Gastroesophageal sphincter (tissue), 3 donors: ENCODE results near the gene ITGB2.

Source experiments
- CTCF ChIP-seq, 4 experiments: fragments of 200-600 bp in 2 of 4; fragments of 450-650 bp in 2 of 4; sonication (generic) in 1 of 4; IDR thresholded peaks; one replicate each; pipeline ENCODE4 v1.5.1; 2017 to 2019; ENCODE audit warnings: antibody characterized with exemption in 4 of 4, mild to moderate bottlenecking in 2 of 4, moderate library complexity in 2 of 4
- EP300 ChIP-seq: sonication (generic); formaldehyde crosslinking; IDR thresholded peaks from one replicate; pipeline ENCODE4 v1.6.1; 2017; ENCODE audit warnings: antibody characterized with exemption, mild to moderate bottlenecking
- POLR2A ChIP-seq, 2 donors: fragments of 450-650 bp; IDR thresholded peaks; one replicate each; pipeline ENCODE4 v1.6.1; 2017; ENCODE audit warnings: antibody characterized with exemption in 2 of 2, mild to moderate bottlenecking in 2 of 2, moderate library complexity in 1 of 2
- POLR2AphosphoS5 ChIP-seq: sonication (generic); formaldehyde crosslinking; IDR thresholded peaks from one replicate; pipeline ENCODE4 v1.6.1; 2017; ENCODE audit warnings: antibody characterized with exemption

GRCh38 chr21:44838039-44838895, 82.4 kb downstream of the ITGB2 start:
- TF ChIP-seq POLR2AphosphoS5 (no peak), EP300 (no peak), CTCF (IDR thresholded peaks at IDR 0.05) (no peak), POLR2A (IDR thresholded peaks at IDR 0.05) (no peak)
